ENCODE results near the gene BRPF3.

BRPF3 gene

DNA sequence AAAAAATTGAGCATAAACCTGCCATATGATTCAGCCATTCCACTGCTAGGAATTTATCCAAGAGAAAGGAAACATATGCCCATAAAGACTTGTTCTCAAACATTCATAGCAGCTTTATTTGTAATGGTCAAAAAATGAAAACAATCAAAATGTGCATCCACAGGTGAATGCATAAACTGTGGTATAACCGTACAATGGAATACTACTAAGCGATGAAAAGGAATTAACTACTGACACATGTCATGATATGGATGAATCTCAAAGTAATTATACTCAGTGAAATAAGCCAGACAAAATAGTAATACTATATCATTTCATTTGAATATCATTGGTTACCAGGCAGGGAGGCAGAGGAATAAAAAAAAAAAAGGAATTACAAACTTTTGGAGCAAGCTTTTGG, 25.8 kb upstream of the BRPF3 start:
- Histone ChIP-seq H3K4me1 (ENCODE audit: low read depth, poor library complexity, severe bottlenecking) (peaks cover 29% of the 10 kb centered on the region), H3K27me3 (ENCODE audit: insufficient read depth, low read depth) (no peaks in the 10 kb centered on the region), H4K20me1 (ENCODE audit: insufficient read depth) (no peaks in the 10 kb centered on the region), H3K27ac (no peak overlapping the region), H3K4me2 (no peak overlapping the region), H3K36me3 (ENCODE audit: insufficient read depth) (no peaks in the 10 kb centered on the region), H3K9ac (no peak overlapping the region), H3K4me3 (IDR thresholded peaks at IDR 0.05; ENCODE audit: insufficient read depth, low read depth, low read length) (no peak overlapping the region), H3K79me2 (ENCODE audit: insufficient read depth, low read depth) (no peaks in the 10 kb centered on the region), H2AFZ (ENCODE audit: low read depth) (no peak overlapping the region)
- TF ChIP-seq CTCF (conservative IDR thresholded peaks at IDR 0.05; ENCODE audit: low read depth, low read length): no peak

DNA sequence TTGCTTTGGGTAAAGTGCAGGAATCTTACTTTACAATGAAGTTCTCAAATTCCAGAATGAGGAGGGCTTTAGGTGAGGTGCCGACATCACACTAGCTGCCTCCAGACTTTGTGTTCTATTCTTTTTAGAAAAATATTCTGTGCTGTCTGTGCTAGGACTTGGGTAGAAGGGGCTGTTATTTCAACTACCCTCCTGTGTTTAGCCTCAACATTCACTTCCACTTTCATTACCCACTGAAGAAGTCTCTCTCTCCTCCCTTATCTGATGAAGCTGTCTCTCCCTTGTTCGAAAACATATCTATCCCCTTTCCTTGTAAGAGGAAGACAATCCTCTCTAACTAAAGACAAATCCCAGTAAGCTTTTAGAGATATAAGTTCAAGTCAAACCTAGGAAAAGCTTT, 25.0 kb upstream of the BRPF3 start:
- Histone ChIP-seq H3K9ac (no peak overlapping the region), H3K79me2 (ENCODE audit: insufficient read depth, low read depth) (no peaks in the 10 kb centered on the region), H3K27me3 (ENCODE audit: insufficient read depth, low read depth) (no peaks in the 10 kb centered on the region), H3K36me3 (ENCODE audit: insufficient read depth) (no peaks in the 10 kb centered on the region), H2AFZ (ENCODE audit: low read depth) (no peak overlapping the region), H3K4me2 (no peak overlapping the region), H3K27ac (no peak overlapping the region), H4K20me1 (ENCODE audit: insufficient read depth) (no peaks in the 10 kb centered on the region), H3K4me1 (ENCODE audit: low read depth, poor library complexity, severe bottlenecking) (peaks cover 29% of the 10 kb centered on the region), H3K4me3 (IDR thresholded peaks at IDR 0.05; ENCODE audit: insufficient read depth, low read depth, low read length) (no peak overlapping the region)
- no peak for TF ChIP-seq CTCF (conservative IDR thresholded peaks at IDR 0.05; ENCODE audit: low read depth, low read length)

DNA sequence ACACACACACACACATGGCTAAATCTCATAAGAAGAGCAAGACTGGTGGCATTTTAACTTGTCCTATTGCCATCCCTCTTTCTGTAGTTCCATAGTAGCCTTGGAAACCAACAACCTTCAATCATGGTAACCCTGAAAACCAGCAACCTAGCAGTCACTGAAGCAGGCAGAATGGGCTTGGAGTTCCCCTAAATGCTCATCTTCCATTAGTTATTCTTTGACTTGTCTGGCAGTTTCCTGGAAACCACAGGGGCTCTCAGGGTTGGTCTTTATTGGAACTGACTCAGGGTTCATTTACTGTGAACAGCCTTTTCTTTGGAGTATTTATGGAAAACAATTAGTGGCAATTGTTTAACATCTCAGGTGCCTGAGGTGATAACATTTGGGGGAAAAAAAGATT, 19.4 kb upstream of the BRPF3 start:
- Histone ChIP-seq H3K4me3 (IDR thresholded peaks at IDR 0.05; ENCODE audit: insufficient read depth, low read depth, low read length) (no peak overlapping the region), H3K27me3 (ENCODE audit: insufficient read depth, low read depth) (no peaks in the 10 kb centered on the region), H3K4me1 (ENCODE audit: low read depth, poor library complexity, severe bottlenecking) (no peaks in the 10 kb centered on the region), H3K36me3 (ENCODE audit: insufficient read depth) (no peaks in the 10 kb centered on the region), H4K20me1 (ENCODE audit: insufficient read depth) (no peaks in the 10 kb centered on the region), H3K79me2 (ENCODE audit: insufficient read depth, low read depth) (no peaks in the 10 kb centered on the region), H2AFZ (ENCODE audit: low read depth) (no peak overlapping the region), H3K9ac (no peak overlapping the region), H3K4me2 (no peak overlapping the region), H3K27ac (no peak overlapping the region)
- no peak for TF ChIP-seq CTCF (conservative IDR thresholded peaks at IDR 0.05; ENCODE audit: low read depth, low read length)

DNA sequence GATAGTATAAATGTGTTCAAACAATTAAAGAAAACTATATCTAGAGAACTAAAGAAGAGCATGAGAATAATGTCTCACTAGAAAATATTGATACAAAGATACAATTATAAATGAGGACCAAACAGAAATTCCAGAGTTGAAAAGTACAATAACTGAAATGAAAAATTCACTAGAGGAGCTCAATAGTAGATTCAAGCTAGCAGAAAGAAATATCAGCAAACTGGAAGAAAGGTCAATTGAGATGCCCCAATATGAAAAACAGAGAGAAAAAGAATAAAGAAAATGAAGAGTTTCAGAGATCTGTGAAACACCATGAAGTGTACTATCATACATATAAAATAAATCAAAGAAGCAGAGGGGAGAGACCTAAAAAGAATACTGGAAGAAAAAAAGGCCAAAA, 18.0 kb upstream of the BRPF3 start:
- no peak for TF ChIP-seq CTCF (conservative IDR thresholded peaks at IDR 0.05; ENCODE audit: low read depth, low read length)
- Histone ChIP-seq H2AFZ (ENCODE audit: low read depth) (no peak overlapping the region), H3K27ac (no peak overlapping the region), H3K4me1 (ENCODE audit: low read depth, poor library complexity, severe bottlenecking) (no peaks in the 10 kb centered on the region), H3K4me3 (IDR thresholded peaks at IDR 0.05; ENCODE audit: insufficient read depth, low read depth, low read length) (no peak overlapping the region), H4K20me1 (ENCODE audit: insufficient read depth) (no peaks in the 10 kb centered on the region), H3K27me3 (ENCODE audit: insufficient read depth, low read depth) (no peaks in the 10 kb centered on the region), H3K79me2 (ENCODE audit: insufficient read depth, low read depth) (no peaks in the 10 kb centered on the region), H3K9ac (no peak overlapping the region), H3K36me3 (ENCODE audit: insufficient read depth) (no peaks in the 10 kb centered on the region), H3K4me2 (no peak overlapping the region)

GRCh38 chr6:36180126-36180525, 16.4 kb upstream of the BRPF3 start:
- Histone ChIP-seq H3K79me2 (ENCODE audit: insufficient read depth, low read depth) (no peaks in the 10 kb centered on the region), H3K4me3 (IDR thresholded peaks at IDR 0.05; ENCODE audit: insufficient read depth, low read depth, low read length) (no peak overlapping the region), H3K4me1 (ENCODE audit: low read depth, poor library complexity, severe bottlenecking) (no peaks in the 10 kb centered on the region), H3K27me3 (ENCODE audit: insufficient read depth, low read depth) (no peaks in the 10 kb centered on the region), H3K36me3 (ENCODE audit: insufficient read depth) (no peaks in the 10 kb centered on the region), H3K9ac (no peak overlapping the region), H3K27ac (no peak overlapping the region), H2AFZ (ENCODE audit: low read depth) (no peak overlapping the region), H4K20me1 (ENCODE audit: insufficient read depth) (no peaks in the 10 kb centered on the region), H3K4me2 (no peak overlapping the region)
- no peak for TF ChIP-seq CTCF (conservative IDR thresholded peaks at IDR 0.05; ENCODE audit: low read depth, low read length)
